Measurements from ENCODE around the gene SCN10A.

GRCh38 chr3:38823722-38824121, 7.7 kb upstream of the SCN10A start:
- TF ChIP-seq CTCF (IDR thresholded peaks at IDR 0.05) (no peak), ZNF396 (CRISPR knock-in tag; IDR thresholded peaks at IDR 0.05; ENCODE audit: borderline replicate concordance) (no peak), SP1 (CRISPR knock-in tag; conservative IDR thresholded peaks at IDR 0.05) (no peak), TP53 (CRISPR knock-in tag; IDR thresholded peaks at IDR 0.05) (no peak)
